HL-60/S4 treated with retinoic acid at 250 ng/mL for 4 days and 3 days (cell line): ENCODE data around the gene PXMP4.

Source experiments
- in situ Hi-C: fragments of 300-500 bp; cut with MboI; formaldehyde crosslinking; loops from 2 replicates; pipeline ENCODE4 v1.7.0; 2022; ENCODE audit warnings: low sequenced_read_pairs

The PXMP4 gene

DNA sequence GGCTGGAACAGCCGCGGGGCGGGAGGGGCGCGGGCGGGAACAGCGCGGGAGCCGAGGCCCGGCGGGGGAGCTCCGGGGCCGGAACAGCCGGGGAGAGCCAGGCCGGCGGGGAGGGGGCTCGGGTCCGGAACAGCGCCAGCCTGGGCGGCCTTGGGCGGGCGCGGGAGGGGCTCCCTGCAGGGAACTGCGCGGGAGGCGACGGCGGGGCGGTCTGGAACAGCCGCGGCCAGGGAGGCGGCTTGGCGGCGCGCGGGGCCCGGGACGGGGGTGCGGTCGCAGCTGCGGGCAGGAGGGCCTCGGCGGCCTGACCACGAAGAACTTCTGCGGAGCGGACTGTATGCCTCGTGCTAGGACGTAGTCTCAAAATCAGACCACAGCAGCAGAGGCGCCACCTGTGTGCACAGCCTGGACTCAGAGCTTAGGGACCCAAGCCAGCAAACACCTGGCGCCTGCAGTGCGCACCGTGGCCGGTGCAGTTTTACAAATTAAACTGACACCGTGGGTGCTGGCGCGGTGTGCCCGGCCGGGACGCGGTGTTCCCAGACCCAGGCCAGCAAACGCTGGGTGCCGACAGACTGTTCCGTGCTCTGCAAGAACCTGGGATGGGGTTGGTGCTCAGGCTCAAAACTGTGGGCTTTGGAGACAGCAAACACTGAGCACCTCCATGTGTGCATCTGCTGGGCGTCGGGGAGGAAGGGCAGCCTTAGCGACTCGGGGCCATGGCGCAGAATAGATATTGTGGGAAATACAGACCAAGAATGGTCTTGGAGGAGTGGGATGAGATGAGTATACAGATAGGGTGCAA, 12.3 kb upstream of the PXMP4 start:
- in situ Hi-C loops: no loop called here

GRCh38 chr20:33731693-33732165, 11.6 kb upstream of the PXMP4 start, which contains the start of gene ZNF341:
Gene ZNF341 (plus strand): TSS chr20:33731996. CDS start chr20:33732022, 26 bp downstream.
- in situ Hi-C loops: no loop called here

DNA sequence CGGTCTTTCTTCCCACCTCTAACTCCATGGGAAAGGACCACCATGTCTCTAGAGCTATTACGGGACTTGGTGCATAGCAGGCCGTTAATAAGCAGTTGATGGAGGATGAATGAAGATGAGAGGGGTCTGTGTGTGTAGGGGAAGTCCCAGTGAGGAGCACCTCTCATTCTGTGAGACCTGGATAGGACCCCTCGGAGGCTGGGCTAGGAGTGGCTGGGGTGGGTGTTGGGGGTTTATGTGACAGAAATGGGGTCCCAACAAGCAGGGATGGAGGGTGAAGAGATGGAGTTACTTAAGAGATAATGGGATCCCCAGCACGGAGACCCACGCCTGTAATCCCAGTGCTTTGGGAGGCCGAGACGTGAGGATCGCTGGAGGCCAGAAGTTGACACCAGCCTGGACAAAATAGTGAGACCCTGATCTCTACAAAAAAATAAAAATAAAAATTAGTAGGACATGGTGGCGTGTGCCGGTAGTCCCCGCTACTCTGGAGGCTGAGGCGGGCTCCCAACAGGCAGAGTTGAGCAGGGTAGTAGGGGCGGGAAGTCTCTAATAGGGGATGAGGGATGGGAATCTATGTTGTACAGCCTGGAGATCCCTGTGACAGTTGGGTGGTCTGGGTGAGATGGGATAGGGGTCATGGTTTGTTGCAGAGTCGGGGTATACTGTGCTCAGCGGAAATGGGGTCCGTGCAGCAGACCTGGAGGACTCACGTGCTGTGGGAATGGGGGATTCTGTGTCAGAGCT, 11.0 kb upstream of the PXMP4 start:
- in situ Hi-C loops: no loop called here

DNA sequence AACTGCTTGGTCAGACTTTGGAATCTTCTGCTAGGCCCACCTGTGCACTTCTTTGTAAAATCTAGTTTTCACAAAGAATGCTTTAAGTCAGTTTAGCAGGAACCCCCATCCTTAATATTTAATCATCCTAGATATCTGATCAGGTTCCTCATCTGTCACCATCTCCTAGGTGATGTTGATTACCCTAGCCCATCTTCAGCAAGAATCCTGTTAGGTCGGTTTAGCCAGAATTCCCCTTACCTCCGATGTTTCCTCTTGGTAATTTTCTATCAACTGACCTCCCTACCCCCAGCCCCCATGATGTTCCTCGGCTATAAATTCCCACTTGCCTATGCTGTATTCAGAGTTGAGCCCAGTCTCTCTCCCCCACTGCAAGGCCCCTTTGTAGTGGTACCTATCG, 9.0 kb upstream of the PXMP4 start:
- in situ Hi-C loops: no loop called here

DNA sequence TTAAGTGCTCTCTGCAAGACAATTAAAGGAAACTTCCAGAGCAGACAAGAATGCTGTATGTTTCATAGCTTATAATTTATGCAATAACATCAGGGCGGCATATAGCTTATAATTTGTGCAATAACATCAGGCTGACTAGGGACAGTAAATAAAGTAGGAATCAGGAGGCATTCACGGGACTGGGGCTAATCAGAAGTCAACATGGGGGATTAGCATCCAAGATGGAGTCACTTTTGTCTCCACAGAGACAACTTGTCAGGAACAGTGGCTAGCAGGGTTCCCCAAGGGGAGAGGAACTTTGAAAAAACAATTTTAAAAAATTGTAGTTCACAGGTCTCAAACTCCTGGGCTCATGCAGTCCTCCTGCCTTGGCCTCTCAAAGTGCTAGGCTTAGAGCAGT, 8.4 kb upstream of the PXMP4 start:
- in situ Hi-C loops: no loop called here

GRCh38 chr20:33727806-33728205, 7.7 kb upstream of the PXMP4 start:
- in situ Hi-C loops: no loop called here

- in situ Hi-C loops: no loop called here
Observed at GRCh38 chr20:33727115-33727479, 7.0 kb upstream of the PXMP4 start.

- in situ Hi-C loops: no loop called here
Observed at GRCh38 chr20:33725607-33726264, 5.6 kb upstream of the PXMP4 start.

GRCh38 chr20:33724439-33725094, 4.5 kb upstream of the PXMP4 start:
- in situ Hi-C loops: no loop called here

GRCh38 chr20:33721391-33722140, 1.5 kb upstream of the PXMP4 start:
- in situ Hi-C loops: no loop called here

DNA sequence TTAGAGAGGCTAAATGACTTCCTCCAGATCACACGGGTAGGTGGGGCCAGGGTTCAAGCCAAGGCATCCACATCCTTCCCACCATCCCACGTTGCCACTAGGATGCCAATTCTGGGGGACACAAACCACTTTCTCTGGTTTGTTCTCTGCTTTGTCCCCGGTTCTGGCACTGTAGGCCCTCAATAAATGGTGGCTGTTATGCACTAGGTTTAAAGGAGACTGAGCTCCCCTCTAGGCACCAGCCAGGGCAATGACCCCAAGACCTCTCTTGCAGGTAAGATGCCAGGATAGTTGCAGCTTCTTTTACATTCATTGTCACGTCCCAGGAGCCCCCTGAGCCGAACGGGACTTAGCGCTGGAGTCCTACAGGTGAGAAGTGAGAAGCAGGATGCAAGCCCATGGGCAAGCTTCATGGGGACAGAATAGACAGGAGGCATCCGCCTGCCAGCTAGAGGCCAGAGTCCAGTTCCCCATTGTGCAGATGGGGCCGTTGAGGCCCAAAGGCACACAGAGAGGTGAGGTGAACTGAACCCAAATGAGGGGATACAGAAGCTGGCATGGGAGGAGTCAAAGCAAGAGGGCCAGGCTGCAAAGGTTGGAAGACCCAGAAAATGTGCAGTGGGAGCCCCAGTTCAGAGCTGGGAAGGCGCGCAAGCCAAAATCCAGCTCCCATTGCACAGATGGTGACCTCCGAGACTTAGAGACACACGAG, 677 bp downstream of the PXMP4 start:
- in situ Hi-C loops: no loop called here

DNA sequence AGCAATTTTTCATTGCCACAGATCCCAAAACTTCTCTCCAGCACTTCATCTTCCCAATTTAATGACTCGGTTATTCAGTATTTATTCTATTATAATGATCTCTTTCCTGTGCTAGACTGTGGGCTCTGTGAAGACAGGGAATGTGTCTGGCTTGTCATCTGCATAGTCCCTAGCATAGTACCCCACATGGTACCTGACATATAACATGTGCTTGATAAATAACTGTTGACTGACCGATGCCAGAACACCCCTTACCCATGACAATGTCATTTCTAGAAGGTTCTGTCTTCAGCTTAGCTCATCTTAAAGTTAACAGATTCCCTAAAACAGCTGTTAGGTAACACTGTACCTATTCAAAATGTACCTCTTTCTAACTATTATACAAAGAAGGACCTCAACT, 3.6 kb downstream of the PXMP4 start:
- in situ Hi-C loops: no loop called here

DNA sequence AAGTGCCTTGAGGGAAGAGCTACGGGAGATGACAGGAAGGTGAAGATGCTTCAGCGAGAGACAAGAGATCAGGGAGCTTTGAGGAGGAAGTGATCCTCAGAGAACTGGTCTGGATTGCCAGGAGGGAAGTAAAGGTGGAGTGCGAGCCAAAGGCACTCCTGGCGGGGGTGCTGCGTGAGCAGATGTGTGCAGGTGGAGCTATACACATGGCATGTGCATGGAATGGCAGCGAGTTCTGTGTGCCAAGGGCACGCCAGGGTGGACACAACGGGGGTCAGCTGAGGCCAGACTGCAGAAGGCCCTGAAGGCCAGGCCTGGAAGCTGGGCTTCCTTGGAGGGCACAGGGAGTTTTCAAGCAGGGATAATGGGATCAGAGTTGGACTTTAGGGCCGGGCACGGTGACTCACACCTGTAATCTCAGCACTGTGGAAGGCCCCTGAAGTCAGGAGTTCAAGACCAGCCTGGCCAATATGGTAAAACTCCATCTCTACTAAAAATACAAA, 6.2 kb downstream of the PXMP4 start:
- in situ Hi-C loops: no loop called here

GRCh38 chr20:33711446-33711738, 8.7 kb downstream of the PXMP4 start:
- in situ Hi-C loops: no loop called here

GRCh38 chr20:33710681-33711445, 9.2 kb downstream of the PXMP4 start:
- in situ Hi-C loops: no loop called here

- in situ Hi-C loops: no loop called here
Observed at GRCh38 chr20:33709905-33710541, 10.1 kb downstream of the PXMP4 start.

- in situ Hi-C loops: no loop called here
Observed at GRCh38 chr20:33709398-33709797, 10.7 kb downstream of the PXMP4 start.

GRCh38 chr20:33707668-33708067, 12.4 kb downstream of the PXMP4 start:
- in situ Hi-C loops: no loop called here
